Panc1 (cell line): ENCODE data around the gene PSMA4. TPM values are rescaled to one million over a fixed set of nuclear protein-coding genes. Genes with fewer than 3 reads are reported as not detected.

ENCODE experiments used
- ATAC-seq: fragments of 200-7000 bp; cut with Tn5 transposase; 2 replicates; pipeline ENCODE4 v1.9.1; 2020; ENCODE audit warnings: mild to moderate bottlenecking, moderate library complexity
- BruUV-seq: library from RNA; stranded (reverse); fragments of 400-500 nt; replicated peaks from 2 replicates; lab custom pipeline; 2021; lab: Mats Ljungman, UMichigan
- CTCF ChIA-PET: fragments of 300-600 bp; sonication (Branson Sonifier 250); formaldehyde crosslinking; loops from one replicate; lab custom pipeline; 2022; ENCODE audit warnings: antibody characterized with exemption; lab: Charles Lee
- POLR2A ChIA-PET: fragments of 300-600 bp; sonication (Branson Sonifier 250); formaldehyde crosslinking; loops from one replicate; lab custom pipeline; 2022; ENCODE audit warnings: antibody characterized with exemption; lab: Charles Lee
- DNase-seq: peaks from one replicate; pipeline ENCODE4 v3.0.0-alpha.2; 2010; ENCODE audit warnings: low read depth, low spot score
- H3K27ac ChIP-seq: 2 replicates; pipeline ENCODE4 v1.5.1; 2011; ENCODE audit warnings: mild to moderate bottlenecking, low read length, inconsistent platforms
- H3K27me3 ChIP-seq: fragments of 200-500 bp; sonication (Bioruptor generic); 2 replicates; pipeline ENCODE4 v1.6.0; 2014; ENCODE audit warnings: low read length, inconsistent platforms; ENCODE audit not compliant: control insufficient read depth, insufficient read depth
- H3K36me3 ChIP-seq: fragments of 200-500 bp; sonication (Bioruptor generic); 2 replicates; pipeline ENCODE4 v1.5.1; 2014; ENCODE audit warnings: inconsistent platforms, mild to moderate bottlenecking, low read length, moderate library complexity; ENCODE audit not compliant: control insufficient read depth, insufficient read depth
- H3K4me1 ChIP-seq: 2 replicates; pipeline ENCODE4 v1.5.1; 2011; ENCODE audit warnings: inconsistent platforms, mild to moderate bottlenecking, low read length, moderate library complexity; ENCODE audit not compliant: control insufficient read depth, insufficient read depth
- H3K4me3 ChIP-seq, 2 experiments: 2 replicates each; pipeline ENCODE4 v1.5.1; 2011 to 2012; ENCODE audit warnings: low read depth in 2 of 2, low read length in 2 of 2, mild to moderate bottlenecking in 2 of 2, inconsistent platforms in 1 of 2, moderate library complexity in 1 of 2
- H3K9me3 ChIP-seq: fragments of 200-500 bp; sonication (Bioruptor generic); 2 replicates; pipeline ENCODE4 v1.5.1; 2014; ENCODE audit warnings: low read depth, mild to moderate bottlenecking, inconsistent platforms, low read length, moderate library complexity; ENCODE audit not compliant: control insufficient read depth, insufficient read depth
- POLR2AphosphoS5 ChIP-seq: IDR thresholded peaks from 2 replicates; pipeline ENCODE4 v1.6.1; 2012; ENCODE audit warnings: mild to moderate bottlenecking, low read depth, low read length, moderate library complexity
- TCF7L2 ChIP-seq: IDR thresholded peaks from 2 replicates; pipeline ENCODE4 v1.6.1; 2011; ENCODE audit warnings: mild to moderate bottlenecking, low read depth, low read length, inconsistent platforms
- in situ Hi-C: cut with HindIII; loops from 2 replicates; pipeline ENCODE4 v1.10.0; 2016; ENCODE audit warnings: low sequenced_read_pairs, low pct_unique_long_range_greater_than_20kb
- intact Hi-C: fragments of 100-400 bp; cut with micrococcal nuclease; formaldehyde crosslinking; loops from one replicate; pipeline ENCODE4 v1.10.0; 2022; ENCODE audit not compliant: unreplicated experiment
- total RNA-seq: library from RNA; stranded (reverse); gene quantifications from one replicate; pipeline ENCODE4 v1.2.1, GENCODE V29; 2021; ENCODE audit not compliant: unreplicated experiment

The PSMA4 gene
- total RNA-seq, 1 experiment from 2014 or later = 303 TPM

DNA sequence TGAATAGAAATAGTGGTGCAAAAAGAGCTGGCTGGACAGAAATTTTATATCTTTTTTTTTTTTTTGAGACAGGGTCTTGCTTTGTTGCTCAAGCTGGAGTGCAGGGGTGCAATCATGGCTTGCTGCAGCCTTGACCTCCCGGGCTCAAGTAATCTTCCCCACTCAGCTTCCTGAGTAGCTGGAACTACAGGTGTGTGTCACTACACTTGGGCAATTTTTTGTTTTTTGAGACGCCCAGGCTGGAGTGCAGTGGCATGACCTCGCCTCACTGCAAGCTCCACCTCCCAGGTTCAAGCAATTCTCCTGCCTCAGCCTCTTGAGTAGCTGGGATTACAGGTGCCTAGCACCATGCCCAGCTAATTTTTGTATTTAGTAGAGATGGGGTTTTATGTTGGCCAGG, 58.1 kb downstream of the PSMA4 start:
- POLR2A ChIA-PET = no interaction called here
- in situ Hi-C loops = no loop called here

DNA sequence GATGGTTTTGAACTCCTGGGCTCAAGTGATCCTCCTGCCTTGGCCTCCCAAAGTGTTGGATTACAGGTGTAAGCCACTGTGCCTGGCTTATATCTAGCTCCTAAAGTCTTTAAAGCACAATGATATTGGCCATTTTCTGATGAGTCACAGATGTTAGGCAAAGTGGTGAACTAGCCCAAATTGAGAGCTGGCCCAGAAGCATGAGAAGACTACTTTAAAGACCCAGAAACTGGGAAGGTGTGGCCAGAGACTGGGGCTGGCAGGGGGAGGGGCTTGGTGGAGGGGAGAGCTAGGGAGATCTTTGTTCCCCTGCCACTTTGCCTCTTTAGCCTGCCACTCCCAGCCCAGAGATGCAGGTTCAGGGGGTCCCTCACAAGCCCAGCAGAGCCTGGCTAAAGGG, 58.9 kb downstream of the PSMA4 start:
- BruUV-seq = no TSS peak
- ChIA-PET POLR2A (no interaction called here), CTCF (no interaction called here)
- Histone ChIP-seq H3K27ac (no peak overlapping the region), H3K4me1 (no peaks in the 10 kb centered on the region), H3K4me3 (no peak overlapping the region), H3K9me3 (no peaks in the 10 kb centered on the region), H3K27me3 (no peaks in the 10 kb centered on the region), H3K36me3 (no peaks in the 10 kb centered on the region)
- in situ Hi-C loops (no loop called here), intact Hi-C loops (no loop called here)
- no peak for TF ChIP-seq TCF7L2
- no peak for DNase-seq
- ATAC-seq = no peak

More for the DNA sequence above, 58.1 kb downstream of the PSMA4 start:
- Histone ChIP-seq H3K9me3 (no peaks in the 10 kb centered on the region), H3K27me3 (no peaks in the 10 kb centered on the region), H3K27ac (no peak overlapping the region), H3K4me3 (no peak overlapping the region), H3K36me3 (no peaks in the 10 kb centered on the region), H3K4me1 (no peaks in the 10 kb centered on the region)
- CTCF ChIA-PET = interaction anchor here (0.6 to 0.7 kb wide), 2 partner anchors 21 to 40 kb away, joined by 3 to 6 read pairs; no protein-coding TSS in a partner anchor
- DNase-seq = no peak
- ATAC-seq = no peak
- intact Hi-C loops = no loop called here
- BruUV-seq = no TSS peak
- no peak for TF ChIP-seq POLR2AphosphoS5

Other genes starting within 250 kb of the PSMA4 start
- 66.3 TPM for gene SKIC8, start 240.8 kb upstream of the PSMA4 start, total RNA-seq
- gene CRABP1, start 200.1 kb upstream of the PSMA4 start, total RNA-seq = 6.7 TPM
- gene IREB2, start 102.2 kb upstream of the PSMA4 start, total RNA-seq = 71.7 TPM
- 19.8 TPM for gene HYKK, start 32.9 kb upstream of the PSMA4 start, total RNA-seq
- 52.4 TPM for gene CHRNA5, start 25.1 kb downstream of the PSMA4 start, total RNA-seq
- gene CHRNA3, start 80.6 kb downstream of the PSMA4 start, total RNA-seq = 0.31 TPM
- gene CHRNB4, start 100.8 kb downstream of the PSMA4 start, total RNA-seq = not detected